Activated T-cell treated with anti-CD3 and anti-CD28 coated beads, Interleukin-2, amount 50 U/mL, for 1 hour (primary cell): ENCODE data around the gene STAB2.

Source experiments
- DNase-seq: peaks from one replicate; pipeline ENCODE4 v3.0.0-alpha.2; 2020

STAB2 gene

DNA sequence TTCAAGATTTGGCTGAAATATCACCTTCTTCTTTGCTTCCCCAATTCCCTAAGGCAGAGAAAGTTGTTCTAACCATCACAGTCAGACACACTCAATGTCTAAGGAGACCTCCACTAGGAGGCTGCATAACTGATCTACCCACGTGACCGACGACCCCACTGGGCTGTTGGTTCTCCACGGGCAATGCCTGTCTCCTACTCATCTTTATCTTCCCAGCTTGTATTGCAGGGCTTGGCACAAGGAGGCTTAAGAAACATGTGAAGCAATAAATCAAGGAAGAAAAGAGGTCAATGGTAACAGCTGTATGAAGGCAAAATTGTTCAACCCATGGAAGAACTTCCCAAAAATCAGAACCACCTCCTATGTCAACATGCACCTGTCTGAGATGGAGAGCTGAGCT lies 226.9 kb downstream of the STAB2 start:
- DNase-seq: no peak

DNA sequence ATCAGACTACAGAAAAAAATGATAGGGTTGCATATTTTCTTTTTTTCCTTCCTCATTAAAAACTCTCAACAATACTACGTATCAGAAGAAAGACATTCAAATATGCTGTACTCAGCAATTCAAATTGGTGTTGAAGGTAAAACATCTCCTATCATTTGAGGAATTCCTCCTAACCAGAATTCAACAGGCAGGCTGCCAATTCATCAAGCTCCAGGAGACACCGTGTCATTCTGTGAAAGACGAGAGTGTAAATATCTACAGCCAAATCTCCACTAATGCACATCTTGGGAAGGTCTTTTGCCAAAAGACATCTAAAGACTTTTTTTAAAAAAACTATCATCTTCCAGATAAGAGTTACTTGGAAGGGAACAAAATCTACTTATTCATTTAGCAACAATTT lies 227.4 kb downstream of the STAB2 start:
- no peak for DNase-seq
